Middle frontal gyrus (tissue), 1 donor: Measurements from ENCODE around the gene KCNIP4.

Source experiments
- DNase-seq: peaks from one replicate; pipeline ENCODE4 v3.0.0-alpha.2; 2015; ENCODE audit warnings: low spot score; ENCODE audit errors: extremely low spot score

Gene KCNIP4

GRCh38 chr4:21699446-21699845, 249.1 kb downstream of the KCNIP4 start:
- DNase-seq: no peak

GRCh38 chr4:21697583-21697982, 251.0 kb downstream of the KCNIP4 start:
- no peak for DNase-seq

- no peak for DNase-seq
Observed at GRCh38 chr4:21695141-21695540, 253.4 kb downstream of the KCNIP4 start.

- DNase-seq: no peak
Observed at GRCh38 chr4:21692241-21692640, 256.3 kb downstream of the KCNIP4 start.

DNA sequence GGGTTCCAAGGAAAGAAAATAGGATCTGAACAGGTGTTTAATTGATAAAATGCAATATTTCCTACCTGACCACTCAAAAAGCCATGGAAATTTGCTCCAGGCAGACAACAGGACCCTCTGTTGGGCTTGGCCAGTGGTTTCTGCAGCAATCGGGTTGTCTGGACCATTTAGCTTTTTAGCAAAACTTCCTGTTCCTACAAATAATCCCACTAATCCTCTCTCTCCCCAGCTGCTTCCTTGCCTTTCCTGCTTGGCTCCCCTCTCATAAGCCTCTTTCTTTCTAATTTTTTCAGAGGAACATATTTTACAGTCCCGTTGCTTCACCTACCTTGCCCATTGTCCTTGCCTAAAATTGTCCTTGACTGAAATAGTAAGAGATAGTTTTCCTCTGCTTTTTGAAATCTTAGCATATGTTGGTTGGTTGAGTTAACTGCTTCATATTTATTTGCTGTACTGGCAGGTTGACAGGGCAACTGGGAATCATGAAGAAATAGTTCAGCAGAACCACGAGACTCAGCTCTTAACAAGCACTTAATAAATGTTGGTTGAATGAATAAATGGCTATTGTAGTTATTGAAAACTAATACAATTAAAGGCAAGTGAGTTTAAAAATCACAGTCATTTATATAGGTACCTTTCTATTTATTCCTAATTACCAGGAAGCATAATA, 259.8 kb downstream of the KCNIP4 start:
- DNase-seq: no peak

DNA sequence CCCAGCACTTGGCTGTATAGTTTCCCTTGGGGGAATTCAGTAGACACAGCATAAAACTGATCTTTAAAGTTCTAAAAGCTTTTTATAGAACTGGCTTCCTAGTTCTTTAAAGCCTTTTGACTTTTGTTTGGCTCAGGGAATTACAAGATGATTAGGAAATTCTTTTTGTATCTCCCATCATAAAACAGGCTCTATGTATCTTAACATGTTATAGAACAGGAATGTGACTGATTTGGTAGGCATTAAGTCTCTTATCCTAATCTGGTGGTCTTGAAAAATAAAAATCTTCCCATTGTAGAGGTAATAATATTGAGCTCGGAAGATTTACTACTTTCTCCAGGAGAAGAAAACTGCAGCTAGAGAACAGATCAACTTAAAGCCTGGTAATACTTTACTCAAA, 262.7 kb downstream of the KCNIP4 start:
- no peak for DNase-seq

DNA sequence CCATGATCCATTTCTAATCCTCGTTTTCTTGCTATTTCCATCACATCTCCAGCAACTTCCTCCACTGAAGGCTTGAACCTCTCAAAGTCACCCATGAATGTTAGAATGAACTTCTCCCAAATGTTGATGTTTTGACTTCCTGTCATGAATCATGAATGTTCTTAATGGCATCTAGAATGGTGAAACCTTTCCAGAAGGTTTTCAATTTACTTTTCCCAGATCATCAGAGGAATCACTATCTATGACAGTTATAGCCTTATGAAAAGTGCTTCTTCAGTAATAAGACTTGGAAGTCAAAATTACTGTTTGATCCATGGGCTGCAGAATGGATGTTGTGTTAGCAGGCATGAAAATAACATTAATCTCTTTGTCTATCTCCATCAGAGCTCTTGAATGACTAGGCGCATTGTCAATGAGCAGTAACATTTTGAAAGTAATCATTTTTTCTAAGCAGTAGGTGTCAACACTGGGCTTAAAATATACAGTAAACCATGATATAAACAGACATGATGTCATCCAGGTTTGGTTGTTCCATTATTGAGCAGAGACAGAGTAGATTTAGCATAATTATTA, 268.2 kb downstream of the KCNIP4 start:
- DNase-seq: no peak

GRCh38 chr4:21678711-21679110, 269.9 kb downstream of the KCNIP4 start:
- no peak for DNase-seq

DNA sequence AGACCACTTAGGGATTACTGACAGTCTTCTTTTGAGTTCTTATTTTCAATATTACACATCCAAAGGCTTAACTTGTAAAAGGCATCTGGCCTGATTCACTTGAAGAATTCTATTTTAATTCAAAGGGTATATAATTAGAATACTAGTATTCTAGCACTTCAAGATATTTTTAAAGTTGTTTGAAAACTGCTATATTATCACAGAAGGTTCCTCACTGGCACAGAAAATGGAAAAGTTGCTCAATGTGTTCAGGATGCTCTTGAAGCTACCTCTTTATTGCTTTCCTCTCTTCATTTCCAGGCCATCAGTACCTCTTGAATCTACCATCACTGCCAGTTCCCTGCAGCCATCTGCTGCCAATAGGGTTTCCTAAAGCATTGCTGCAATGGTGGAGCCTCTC, 271.4 kb downstream of the KCNIP4 start:
- DNase-seq: peak; percentile 12

DNA sequence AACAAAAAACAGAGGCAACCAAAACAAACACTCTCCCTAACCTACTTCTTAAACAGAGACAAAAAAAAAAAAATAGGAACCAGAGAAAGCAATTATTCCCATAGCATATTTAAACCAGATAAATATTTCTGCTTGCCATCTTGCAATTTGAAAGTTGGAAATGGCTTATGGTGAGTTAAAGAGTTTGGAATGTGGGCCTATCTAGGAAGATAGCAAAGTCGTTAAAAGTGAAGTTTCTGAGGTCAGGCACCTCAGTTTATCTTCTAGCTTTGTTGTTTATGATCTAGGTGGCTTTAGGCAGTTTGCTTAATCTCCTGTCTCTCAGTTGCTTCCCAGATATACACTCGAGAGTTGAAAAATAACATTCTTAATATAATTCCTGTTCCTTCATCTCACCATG, 284.2 kb downstream of the KCNIP4 start:
- DNase-seq: no peak

- no peak for DNase-seq
Observed at GRCh38 chr4:21656832-21657231, 291.7 kb downstream of the KCNIP4 start.

- no peak for DNase-seq
Observed at GRCh38 chr4:21655031-21655430, 293.5 kb downstream of the KCNIP4 start.

DNA sequence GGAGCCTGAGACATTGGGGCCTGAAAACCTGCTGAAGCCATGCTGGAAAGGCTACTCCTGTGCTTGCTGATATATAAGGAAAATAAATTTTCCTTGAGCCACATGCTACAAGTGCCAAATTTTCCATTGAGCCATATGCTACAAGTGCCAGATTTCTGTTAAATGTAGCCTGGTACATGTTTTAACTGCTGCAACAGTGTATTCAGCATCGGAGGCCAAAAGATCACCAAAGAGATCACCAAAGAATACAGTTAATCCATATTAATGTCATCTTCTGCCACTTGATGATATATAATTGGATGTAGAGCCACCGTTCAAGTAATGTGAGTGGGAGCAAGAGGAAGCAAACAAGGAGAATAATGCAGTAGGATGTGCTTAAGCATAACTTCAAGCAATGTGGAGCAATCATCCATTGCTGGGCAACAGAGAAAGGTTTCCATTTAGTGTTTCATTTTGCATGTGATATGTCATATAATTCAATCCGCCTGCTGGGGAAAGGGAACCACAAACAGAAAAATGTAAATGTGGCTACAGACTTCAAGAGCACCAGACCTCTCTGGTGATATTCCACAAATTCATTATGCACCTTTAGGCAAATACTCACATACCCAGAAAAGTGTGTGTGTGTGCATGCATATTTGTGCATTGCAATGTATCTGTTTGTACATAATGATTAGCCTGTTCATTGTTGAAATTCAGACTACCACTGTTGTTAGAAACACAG, 295.9 kb downstream of the KCNIP4 start:
- DNase-seq: no peak

GRCh38 chr4:21649391-21650090, 299.0 kb downstream of the KCNIP4 start:
- no peak for DNase-seq

GRCh38 chr4:21645776-21646175, 302.8 kb downstream of the KCNIP4 start:
- DNase-seq: no peak

DNA sequence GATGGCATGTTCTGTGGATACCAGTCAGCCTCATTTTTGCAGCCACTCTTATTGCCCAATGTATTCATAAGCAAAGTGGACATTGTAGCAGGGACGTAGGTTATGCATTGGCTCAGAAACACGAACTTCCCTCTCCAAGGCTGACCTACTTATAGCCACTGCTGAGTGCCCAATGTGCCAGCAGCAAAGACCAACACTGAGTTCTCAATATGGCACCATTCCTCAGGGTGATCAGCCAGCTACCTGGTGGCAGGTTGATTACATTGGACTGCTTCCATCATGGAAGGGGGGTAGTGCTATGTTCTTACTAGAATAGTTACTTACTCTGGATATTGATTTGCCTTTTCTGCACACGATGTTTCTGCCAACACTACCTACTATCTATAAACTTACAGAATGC, 306.9 kb downstream of the KCNIP4 start:
- no peak for DNase-seq

GRCh38 chr4:21638171-21638725, 310.3 kb downstream of the KCNIP4 start:
- no peak for DNase-seq

DNA sequence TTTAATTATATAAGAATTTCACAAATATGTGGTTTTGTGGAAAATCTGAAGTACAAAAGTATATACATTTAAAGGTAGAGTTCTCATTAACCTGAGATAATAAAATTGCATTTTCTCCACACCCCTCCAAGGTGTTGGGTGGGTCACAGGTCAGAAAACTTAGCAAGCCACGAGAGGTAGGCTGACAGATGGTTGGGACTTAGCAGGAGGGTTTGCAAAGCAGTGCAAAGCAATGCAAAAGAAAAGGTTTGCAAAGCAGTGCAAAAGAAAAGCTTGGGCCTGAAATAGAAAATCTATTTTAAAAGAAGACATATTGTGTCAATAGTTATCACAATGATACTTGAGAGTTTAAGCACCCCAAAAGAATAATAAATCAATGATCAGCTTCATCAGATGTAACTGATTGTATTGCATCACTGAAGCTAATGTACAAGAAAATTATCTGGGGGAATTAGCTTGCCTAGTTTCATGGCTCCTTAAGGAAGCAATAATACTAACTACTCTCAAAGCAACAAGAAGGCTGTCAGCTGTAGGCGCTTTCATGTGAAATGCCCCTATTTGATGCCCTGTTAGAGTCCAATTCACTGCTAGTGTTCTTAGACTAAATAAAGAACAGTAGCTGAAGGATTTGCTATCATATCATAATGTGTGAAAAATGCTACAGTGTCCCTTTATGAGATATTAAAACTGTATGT, 319.5 kb downstream of the KCNIP4 start:
- DNase-seq: no peak

- DNase-seq: no peak
Observed at GRCh38 chr4:21628116-21628670, 320.4 kb downstream of the KCNIP4 start.

- no peak for DNase-seq
Observed at GRCh38 chr4:21625447-21625846, 323.1 kb downstream of the KCNIP4 start.

DNA sequence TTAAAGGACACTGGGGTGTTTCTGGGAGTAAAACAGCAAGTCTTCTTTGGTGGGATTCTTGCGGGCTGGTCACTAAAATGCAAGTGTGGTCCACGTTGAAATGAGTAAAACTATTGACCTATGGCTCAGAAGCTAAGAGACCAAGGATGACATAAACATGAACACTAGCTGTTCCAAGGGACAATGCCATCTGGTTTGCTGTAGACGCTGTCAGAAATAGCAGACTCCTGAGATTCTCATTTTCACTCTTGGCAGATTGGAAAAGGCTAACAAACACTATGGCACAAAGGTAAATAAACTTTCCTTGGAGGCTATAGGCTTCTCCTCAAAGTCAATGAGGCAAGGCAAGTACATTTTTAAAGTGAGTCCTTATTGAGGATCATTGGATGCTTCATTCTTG, 343.6 kb downstream of the KCNIP4 start:
- no peak for DNase-seq
